A549 (cell line): ENCODE data around the gene U2AF1L4.

Source experiments
- SREBF2 ChIP-seq: fragments of 450-650 bp; IDR thresholded peaks from 2 replicates; pipeline ENCODE4 v1.6.1; 2014; ENCODE audit warnings: mild to moderate bottlenecking, moderate library complexity
- TF ChIP-seq, protein P1 (sequence below): fragments of >200 bp; sonication (Bioruptor Twin); formaldehyde crosslinking; IDR thresholded peaks from 3 replicates; pipeline ENCODE4 v1.5.1; 2016
- TF ChIP-seq, protein P2 (sequence below): fragments of 250-450 bp; sonication (Bioruptor Pico); IDR thresholded peaks from 2 replicates; pipeline ENCODE4 v1.5.0; 2021; ENCODE audit warnings: mild to moderate bottlenecking, moderate library complexity, borderline replicate concordance
- TF ChIP-seq, protein P3 (sequence below): IDR thresholded peaks from 2 replicates; pipeline ENCODE4 v1.6.1; 2012

DNA sequence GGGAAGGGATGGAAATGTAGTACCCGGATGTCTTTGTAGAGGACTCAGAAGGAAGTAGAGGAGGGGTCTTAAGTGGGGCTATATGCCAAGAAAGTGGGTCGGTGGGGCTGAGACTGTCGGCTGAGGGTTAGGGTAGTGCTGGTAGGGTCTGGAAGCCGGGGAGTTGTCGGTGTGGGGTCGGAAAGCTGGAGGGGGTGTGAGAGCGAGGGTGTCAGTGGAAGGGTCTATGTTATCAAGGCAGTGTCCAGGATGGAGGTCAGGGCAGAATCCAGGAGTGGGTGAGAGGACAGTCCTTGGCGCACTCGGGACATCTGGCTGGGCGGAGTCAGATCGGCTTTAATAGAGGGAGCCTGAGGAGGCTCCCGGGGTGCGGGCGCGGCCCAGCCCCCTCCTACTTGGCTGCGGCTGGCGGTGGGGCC, 9.9 kb upstream of the U2AF1L4 start:
- TF ChIP-seq, protein P1, sequence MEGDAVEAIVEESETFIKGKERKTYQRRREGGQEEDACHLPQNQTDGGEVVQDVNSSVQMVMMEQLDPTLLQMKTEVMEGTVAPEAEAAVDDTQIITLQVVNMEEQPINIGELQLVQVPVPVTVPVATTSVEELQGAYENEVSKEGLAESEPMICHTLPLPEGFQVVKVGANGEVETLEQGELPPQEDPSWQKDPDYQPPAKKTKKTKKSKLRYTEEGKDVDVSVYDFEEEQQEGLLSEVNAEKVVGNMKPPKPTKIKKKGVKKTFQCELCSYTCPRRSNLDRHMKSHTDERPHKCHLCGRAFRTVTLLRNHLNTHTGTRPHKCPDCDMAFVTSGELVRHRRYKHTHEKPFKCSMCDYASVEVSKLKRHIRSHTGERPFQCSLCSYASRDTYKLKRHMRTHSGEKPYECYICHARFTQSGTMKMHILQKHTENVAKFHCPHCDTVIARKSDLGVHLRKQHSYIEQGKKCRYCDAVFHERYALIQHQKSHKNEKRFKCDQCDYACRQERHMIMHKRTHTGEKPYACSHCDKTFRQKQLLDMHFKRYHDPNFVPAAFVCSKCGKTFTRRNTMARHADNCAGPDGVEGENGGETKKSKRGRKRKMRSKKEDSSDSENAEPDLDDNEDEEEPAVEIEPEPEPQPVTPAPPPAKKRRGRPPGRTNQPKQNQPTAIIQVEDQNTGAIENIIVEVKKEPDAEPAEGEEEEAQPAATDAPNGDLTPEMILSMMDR = no peak
- TF ChIP-seq, protein P2, sequence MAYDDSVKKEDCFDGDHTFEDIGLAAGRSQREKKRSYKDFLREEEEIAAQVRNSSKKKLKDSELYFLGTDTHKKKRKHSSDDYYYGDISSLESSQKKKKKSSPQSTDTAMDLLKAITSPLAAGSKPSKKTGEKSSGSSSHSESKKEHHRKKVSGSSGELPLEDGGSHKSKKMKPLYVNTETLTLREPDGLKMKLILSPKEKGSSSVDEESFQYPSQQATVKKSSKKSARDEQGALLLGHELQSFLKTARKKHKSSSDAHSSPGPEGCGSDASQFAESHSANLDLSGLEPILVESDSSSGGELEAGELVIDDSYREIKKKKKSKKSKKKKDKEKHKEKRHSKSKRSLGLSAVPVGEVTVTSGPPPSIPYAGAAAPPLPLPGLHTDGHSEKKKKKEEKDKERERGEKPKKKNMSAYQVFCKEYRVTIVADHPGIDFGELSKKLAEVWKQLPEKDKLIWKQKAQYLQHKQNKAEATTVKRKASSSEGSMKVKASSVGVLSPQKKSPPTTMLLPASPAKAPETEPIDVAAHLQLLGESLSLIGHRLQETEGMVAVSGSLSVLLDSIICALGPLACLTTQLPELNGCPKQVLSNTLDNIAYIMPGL (CRISPR knock-in tag) = no peak
- TF ChIP-seq, protein P3, sequence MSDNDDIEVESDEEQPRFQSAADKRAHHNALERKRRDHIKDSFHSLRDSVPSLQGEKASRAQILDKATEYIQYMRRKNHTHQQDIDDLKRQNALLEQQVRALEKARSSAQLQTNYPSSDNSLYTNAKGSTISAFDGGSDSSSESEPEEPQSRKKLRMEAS = no peak
- TF ChIP-seq SREBF2 = no peak
